GM18498 (cell line): Measurements from ENCODE around the gene ING5.
"Not testable (repeated sequence)": the region's sequence is repeated elsewhere in the genome, so short reads cannot be mapped to it uniquely, and the experiment has no call there.

Experiments
- ATAC-seq: cut with Tn5 transposase; IDR thresholded peaks from one replicate; pipeline ENCODE4 v1.9.1; 2021; ENCODE audit warnings: mild to moderate bottlenecking, moderate library complexity; ENCODE audit not compliant: unreplicated experiment

The ING5 gene

DNA sequence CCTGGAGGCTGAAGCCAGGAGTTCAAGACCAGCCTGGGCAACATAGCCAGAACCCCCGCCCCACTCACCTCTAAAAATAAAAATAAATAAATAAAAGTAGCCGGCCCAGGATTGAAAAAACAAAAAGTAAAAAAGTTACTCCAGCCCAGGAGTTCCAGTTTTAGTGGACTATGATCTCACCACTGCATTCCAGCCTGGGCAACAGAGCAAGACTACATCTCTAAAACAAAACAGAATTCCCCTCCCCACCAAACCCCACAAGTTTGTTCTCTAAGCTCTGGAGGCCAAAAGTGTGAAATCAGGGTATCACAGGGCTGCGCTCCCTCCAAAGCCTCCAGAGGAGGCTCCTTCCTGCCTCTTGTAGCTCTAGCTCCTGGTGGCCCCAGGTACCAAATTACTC, 34.3 kb downstream of the ING5 start:
- ATAC-seq, result no peak

DNA sequence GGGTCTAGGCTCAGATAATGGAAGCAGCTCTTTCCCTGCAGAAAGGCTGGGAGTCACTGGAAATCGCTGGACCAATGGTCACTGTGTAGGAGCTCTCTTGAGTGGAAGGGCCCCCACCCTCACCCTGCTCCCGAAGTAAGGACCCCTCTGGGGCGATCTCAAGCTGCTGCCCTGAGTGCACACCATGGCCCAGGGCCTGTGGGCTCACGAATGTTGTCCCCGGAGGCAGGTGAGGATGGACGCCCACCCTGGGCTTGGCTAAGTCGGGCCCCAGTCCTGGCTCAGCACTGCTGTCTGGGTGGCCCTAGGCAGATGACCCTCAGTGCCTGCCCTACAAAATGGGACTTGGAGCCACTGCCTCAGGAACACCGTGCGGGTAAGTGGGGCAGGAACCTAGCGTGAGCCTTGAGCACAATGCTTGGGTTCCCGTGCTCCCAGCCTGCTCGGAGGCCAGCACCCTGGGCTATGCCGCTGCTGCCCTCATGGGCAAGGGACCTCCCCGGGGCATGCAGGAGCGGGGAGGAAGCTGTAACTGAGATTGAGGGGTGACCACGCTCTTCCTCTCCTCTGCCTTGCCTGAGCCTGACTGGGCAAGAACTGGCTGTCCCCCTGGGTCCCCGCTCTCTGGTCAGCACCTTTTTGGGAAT, 36.3 kb downstream of the ING5 start:
- ATAC-seq, result no peak

DNA sequence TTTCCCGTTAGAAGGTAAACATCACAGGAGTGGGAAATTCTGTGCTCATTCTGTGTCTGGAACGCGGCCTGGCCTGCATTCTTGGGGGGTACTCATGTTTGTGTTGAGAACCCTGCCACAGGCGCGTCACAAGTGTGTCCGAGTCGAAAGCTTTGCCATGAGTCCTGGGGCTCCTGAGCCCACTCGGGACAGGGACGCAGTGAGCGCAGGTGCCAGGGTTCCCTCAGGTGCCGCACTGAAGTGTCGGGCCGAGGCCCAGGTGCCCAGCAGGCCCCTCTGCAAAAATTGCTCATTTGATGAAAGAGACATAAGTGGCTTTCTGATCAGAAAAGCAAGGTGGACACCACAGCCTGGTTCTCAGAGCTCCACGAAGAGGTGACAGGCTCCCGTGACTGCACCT, 37.3 kb downstream of the ING5 start:
- ATAC-seq, result no peak

DNA sequence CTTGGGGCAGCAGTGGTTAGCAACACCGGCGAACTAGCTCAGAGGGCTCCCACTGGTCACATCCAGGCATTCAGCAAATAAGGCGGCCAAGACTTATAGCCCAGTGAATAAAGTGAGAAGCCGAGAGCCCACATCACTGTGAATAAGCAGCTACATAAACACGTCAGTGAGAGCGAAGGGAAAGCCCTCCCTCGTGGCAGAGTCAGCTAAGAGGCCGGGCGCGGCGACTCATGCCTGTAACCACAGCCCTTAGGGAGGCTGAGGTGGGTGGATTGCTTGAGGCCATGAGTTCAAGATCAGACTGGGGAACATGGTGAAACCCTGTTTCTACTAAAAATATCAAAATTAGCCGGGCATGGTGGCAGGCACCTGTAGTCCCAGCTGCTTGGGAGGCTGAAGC, 37.8 kb downstream of the ING5 start:
- no peak for ATAC-seq

DNA sequence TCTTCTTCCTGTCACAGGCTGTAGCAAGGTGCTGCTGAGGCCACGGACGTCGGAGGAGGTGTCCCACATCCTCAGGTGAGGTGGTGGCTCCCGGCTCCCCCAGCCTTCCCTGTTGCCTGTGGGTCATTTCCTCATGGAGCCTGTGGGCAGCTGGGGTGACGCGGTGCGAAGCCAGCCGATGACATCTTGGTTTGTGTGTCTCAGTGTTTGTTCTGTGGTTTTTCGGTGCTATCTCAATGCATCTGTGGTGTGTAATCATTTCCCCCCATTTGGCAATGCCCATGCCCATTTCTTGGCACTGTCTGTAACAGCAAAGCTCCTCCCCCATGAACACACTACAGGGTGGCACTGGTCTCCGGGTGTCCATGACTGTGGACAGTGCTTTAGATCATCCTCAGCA, 39.2 kb downstream of the ING5 start:
- ATAC-seq, result no peak

DNA sequence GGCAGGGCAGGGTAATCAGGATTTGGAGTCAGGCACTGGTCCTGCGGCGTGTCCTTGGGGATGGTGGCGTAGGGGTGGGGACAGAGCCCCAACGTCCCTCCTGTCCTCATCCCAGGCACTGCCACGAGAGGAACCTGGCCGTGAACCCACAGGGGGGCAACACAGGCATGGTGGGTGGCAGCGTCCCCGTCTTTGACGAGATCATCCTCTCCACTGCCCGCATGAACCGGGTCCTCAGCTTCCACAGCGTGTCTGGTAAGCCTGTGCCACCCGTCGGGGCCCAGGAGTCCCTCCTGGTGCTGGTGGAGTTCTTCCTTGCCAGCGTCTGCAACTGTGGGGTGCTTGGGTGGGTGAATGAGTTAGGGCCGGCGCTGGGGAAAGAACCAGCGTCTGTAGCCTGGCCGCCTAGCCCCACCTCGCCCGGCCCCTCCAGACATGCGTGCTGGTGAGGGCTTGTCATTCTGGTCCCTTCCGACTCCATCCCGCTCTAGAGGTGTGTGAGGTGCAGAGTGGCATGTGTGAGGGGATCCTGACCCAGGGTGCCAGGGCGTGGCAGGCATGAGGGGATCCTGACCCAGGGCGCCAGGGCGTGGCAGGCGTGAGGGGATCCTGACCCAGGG, 40.6 kb downstream of the ING5 start:
- ATAC-seq, result no peak

DNA sequence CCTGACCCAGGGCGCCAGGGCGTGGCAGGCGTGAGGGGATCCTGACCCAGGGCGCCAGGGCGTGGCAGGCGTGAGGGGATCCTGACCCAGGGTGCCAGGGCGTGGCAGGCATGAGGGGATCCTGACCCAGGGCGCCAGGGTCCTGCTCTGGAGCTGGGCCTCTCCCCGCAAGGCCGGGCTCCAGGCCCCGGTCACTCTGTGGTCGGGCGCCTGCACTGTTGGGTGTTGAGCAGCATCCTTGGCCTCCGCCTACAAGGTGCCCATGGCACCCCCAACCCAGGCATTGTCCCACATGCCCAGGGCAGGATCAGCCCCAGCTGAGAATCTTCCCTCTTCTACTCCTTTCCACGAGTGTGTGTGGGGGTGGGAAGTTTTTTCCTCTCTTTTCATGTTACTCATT, 41.2 kb downstream of the ING5 start:
- ATAC-seq, result not testable (repeated sequence)

DNA sequence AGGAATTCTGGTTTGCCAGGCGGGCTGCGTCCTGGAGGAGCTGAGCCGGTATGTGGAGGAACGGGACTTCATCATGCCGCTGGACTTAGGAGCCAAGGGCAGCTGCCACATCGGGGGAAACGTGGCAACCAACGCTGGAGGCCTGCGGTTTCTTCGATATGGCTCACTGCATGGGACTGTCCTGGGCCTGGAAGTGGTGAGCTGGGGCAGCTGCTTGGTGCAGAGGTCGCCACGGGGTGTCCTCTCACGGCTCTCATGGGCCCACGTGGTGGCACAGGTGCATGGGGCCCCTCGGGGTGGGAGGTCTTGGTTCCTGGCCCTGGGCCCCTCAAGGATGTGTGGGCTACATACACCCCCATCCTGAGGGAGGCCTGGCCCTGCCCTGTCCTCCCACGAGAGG, 41.8 kb downstream of the ING5 start:
- ATAC-seq, result no peak

DNA sequence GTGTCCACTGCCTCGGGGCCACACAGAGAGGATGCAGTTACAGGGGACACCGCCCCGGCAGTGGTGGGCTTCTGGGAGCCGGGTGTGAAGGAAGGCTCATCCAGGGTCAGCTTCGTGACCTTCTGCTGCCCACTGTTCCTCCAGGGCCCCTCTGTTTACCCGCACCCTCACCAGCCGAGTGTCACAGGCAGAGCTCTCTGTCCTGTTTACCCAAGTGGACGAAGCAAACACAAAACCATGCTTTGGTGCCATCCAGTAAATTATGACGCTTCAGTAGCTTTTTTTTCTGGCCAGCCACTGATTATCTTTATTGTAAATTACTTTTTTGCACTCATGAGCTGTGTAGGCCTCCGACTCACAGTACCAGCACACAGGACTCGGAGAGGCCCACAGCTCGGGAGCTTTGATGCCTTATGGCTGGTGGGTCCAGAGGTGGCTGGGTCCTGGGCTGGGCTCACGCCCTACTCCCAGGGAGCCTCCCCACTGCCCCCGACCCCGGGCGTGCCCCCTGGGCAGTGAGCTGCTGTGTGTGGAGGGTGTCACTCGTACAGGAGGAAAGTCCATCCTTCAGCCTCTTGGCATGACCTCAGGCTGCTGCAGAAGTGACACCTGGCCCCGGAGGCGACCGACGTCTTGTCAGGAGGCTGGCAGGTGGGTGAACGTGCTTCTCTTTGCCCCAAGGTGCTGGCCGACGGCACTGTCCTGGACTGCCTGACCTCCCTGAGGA, 42.4 kb downstream of the ING5 start:
- no peak for ATAC-seq

DNA sequence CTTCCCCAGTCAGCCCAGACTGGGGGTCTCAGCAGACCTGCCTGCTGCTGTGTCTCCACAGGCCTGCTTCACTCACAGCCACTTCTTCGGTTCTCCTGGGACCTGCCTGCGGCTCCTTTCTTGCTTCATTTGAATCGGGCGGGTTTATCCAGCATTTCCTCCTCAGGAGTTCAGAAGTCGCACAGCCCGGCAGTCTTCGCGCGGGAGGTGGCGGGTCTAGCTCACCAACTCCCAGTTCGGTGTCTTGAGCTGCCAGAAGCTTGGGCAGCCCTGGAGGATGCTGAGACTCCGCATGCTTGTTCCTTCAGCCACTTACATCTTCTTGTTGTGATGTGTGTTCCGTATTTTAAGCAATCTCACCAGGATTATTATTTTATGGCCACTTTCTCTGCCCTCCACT, 43.4 kb downstream of the ING5 start:
- ATAC-seq, result no peak

DNA sequence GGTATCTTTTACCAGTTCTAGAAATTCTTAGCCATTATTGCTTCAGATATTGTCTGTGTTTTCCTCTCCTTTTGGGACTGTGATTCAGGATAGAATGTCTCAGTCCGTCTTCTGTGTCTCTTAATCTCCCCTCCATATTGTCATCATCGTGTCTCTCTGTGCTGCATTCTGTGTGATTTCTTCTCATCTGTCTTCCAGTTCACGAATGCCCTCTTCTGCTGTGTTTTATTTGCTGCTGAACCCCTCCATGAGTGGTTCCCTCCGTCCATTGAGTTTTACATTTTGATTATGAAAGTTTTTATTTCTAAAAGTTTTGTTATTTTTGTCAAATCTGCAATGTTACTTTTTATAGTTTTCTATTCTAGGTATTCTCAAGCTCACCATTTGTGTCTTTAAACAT, 44.2 kb downstream of the ING5 start:
- ATAC-seq, result no peak

DNA sequence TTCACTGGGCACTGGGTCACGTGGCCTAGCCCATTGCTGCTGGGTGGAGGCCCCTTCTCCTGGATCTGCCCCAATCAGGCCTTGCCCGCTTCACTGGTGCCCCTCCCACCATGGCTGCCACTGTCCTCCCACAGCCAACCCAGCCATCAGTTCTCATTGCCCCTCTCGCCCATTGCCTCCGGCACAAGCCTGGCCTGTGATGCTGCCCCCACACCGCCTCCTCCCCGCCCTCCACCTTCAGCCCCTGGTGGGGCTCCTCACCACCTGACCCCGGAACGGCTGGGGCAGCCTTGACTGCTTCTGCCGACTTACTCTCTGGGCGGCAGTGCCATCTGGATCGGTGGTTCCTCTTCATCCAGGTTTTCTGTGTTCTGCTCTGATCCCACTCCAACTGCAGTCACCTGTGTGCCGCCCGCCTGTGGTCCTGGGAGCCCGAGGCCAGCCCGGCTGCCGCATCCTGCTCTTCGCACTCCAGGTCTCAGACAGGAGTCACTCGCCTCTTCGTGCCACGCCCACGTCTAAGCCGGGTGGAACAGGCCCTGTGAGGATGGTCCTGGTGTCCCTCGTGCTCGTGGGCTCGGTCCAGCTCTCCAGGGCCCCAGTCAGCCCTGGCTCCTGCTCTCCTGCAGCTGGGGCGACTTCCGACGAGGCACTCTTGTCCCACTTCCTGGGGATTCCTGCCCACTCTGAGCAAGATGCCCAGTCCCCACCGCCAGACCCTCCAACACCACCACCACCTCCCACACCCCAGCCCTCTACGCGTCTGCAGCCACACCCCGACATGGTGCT, 46.8 kb downstream of the ING5 start:
- no peak for ATAC-seq

DNA sequence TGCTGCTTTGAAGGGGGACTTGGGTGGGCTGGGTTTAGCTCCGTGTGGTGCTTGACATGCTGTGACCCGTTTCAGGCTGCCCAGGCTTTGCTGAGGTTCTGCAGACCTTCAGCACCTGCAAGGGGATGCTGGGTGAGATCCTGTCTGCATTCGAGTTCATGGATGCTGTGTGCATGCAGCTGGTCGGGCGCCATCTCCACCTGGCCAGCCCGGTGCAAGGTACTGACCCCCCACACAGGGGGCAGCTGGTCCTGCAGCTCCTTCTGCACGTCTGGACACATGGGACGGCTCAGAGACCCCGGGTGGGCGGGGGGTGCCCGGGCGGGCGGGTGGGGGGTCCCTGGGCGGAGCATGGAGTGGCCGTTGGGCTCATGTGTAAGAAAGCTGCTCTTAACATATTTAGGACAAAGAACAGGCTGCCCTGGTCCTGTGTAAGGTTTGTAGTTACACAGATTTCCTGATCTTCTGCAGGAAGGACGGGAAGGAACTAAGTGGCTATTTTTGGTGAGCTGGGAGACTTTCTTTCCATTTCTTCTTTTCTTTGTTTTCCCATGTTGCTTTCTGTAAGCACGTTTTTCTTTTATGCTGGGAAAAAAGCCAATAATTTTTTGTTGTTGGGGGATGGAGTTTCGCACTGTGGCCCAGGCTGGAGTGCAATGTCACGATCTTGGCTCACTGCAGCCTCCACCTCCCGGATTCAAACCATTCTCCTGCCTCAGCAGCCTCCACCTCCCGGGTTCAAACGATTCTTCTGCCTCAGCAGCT, 48.4 kb downstream of the ING5 start:
- no peak for ATAC-seq

DNA sequence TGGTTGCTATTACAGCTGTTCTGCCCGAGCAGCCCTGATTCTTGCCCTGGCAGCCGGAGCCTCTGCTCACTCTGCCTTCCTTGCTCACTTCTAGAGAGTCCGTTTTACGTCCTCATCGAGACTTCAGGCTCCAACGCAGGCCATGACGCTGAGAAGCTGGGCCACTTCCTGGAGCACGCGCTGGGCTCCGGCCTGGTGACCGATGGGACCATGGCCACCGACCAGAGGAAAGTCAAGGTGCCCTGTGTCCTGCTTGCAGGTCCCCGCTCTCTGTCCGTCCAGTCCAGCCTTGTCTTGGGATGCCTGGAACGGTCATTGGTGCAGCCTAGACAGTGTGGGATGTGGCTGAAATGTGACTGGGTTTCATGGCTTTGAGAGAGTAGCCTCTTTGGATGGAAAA, 49.3 kb downstream of the ING5 start:
- ATAC-seq, result no peak

DNA sequence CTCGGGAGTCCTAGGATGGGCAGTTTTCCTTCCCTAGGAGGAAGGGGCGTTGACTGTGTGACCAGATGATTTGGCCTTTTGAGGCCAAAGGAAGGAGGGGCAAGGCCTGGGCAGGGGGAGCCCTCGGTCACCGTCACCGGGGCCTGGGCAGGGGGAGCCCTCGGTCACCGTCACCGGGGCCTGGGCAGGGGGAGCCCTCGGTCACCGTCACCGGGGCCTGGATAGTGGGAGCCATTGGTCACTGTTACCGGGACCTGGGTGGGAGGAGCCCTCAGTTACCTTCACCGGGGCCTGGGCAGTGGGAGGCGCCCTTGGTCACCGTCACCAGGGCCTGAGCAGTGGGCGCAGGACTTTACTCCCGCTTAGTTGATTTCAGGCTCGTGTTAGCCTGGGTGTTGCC, 49.9 kb downstream of the ING5 start:
- no peak for ATAC-seq

DNA sequence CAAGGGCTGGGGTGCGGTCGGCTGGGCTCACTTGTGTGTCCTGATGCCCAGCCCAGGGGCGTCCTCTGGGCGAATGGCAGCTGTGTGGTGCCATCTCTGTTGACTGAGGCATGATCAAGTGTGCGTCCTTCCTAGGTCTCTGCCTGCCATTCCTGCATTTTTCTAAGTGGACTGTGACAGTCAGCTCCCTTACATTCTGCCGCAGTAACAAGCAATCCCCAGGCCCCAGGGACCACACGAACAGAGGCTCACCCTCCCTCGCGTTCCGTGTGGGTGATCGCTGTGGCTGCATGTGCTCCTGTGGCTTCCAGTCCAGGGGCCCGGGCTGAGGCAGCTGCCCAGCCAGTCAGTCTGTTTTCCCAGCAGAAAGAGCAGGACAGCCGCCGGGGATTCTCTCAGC, 50.4 kb downstream of the ING5 start:
- no peak for ATAC-seq

DNA sequence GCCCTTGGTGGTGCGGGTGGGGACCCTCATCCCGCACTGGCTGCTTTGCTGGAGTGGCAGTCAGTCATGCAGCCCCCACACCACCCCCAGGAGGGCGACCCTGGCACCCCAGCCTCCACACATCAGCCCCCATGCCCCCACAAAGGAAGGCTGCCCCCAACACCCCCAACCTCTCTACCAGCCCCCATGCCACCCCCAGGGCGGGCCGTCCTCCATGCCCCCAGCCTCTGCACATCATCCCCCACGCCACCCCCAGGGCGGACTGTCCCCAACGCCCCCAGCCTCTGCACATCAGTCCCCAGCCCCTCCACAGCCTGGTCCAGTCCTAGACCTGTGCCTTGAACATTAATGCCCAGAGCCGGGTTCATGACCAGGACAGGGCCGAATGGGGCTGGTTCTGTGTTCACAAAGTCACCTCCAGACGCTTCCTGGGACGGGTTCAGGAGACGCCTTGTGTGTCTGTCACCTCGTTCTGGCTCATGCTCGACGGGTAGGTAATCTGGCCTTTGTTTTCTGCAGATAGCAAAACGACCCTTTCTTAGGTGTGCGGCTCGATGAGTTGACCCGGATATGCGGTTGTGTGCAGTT, 50.9 kb downstream of the ING5 start:
- no peak for ATAC-seq

DNA sequence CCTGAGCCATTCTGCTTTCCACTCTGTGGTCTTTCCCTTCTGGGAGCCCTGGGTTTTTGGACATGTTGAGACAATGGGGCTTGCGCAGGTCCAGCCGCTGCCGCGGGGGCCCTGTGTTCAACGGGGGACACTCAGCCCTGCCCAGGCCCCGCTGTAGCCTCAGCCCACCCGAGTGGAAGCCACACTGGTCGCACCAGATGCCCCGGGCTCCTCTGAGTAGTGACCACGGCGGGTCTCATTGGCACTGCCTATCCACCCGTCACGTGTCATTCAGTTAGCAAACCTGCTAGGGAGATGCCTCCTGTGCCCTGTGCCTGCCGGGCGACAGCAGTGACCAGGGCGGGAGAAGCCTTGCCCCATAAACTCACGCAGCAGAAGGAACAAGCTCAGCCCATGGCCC, 51.7 kb downstream of the ING5 start:
- no peak for ATAC-seq

DNA sequence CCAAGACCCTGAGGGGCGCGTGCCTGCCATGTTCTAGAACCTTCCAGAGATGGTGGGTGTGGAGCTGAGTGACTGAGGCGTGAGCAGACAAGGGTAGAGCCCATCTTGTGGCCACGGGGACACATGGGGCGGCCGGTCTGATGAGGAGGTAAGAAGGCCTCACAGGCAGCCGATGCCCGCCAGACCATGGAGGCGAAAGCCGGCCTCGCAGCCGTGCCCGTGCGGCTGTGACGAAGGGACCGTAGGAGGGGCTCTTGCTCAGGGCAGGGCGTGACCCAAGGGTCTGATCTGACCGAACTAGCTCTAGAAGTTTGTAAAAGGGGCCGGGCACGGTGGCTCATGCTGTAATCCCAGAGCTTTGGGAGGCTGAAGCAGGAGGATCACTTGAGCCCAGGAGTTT, 52.2 kb downstream of the ING5 start:
- ATAC-seq, result no peak

DNA sequence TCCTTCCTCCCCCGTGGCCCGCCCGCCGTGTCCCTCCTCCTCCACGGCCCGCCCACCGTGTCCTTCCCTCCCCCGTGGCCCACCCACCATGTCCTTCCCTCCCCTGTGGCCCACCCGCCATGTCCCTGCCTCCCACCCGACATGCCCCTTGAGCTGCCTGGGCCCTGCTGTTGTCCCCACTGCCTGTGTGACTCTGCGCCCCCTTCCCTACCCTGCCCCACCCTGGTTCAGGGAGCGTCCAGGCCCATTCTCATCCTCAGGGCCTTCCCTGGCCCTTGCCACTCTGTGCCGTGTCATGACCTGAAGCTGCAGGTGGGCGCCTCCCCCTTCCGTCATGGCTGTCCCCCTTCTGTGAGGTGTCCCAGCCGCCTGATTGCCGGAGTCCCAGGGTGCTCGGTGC, 53.3 kb downstream of the ING5 start:
- ATAC-seq, result no peak

DNA sequence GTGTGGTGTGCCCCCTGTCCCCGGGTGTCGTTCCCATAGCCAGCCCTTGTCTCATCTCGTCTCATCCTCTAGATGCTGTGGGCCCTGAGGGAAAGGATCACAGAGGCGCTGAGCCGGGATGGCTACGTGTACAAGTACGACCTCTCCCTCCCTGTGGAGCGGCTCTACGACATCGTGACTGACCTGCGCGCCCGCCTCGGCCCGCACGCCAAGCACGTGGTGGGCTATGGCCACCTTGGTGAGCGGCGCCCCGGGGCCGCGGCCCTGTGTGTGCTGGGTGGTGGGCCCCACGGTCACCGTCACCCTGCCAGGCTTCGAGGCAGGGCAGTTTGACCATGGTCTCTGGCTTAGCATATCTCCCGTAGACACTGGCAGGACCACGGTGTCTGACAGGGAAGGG, 53.9 kb downstream of the ING5 start:
- ATAC-seq, result no peak
